Measurements from ENCODE around the gene IKZF5.

- no peak for TF ChIP-seq CTCF (IDR thresholded peaks at IDR 0.05)
- TF ChIP-seq EP300 (IDR thresholded peaks at IDR 0.05), result no peak
These were observed 34.3 kb upstream of the IKZF5 start for GRCh38 chr10:123042708-123043408.
